B cell (primary cell): Measurements from ENCODE around the gene GOLPH3.

Experiments used
- CTCF ChIP-seq: fragments of 200-600 bp; IDR thresholded peaks from one replicate; pipeline ENCODE4 v1.8.0; 2022; ENCODE audit warnings: antibody characterized with exemption, mild to moderate bottlenecking
- EZH2 ChIP-seq: IDR thresholded peaks from 2 replicates; pipeline ENCODE4 v1.6.1; 2012; ENCODE audit warnings: borderline replicate concordance, low read depth, mild to moderate bottlenecking, moderate library complexity, low read length; ENCODE audit not compliant: insufficient read depth, poor library complexity, severe bottlenecking

GRCh38 chr5:32089146-32090000 lies 84.7 kb downstream of the GOLPH3 start:
- TF ChIP-seq CTCF (no peak), EZH2 (no peak)
